ENCODE measurements around the gene CHRNA5.

DNA sequence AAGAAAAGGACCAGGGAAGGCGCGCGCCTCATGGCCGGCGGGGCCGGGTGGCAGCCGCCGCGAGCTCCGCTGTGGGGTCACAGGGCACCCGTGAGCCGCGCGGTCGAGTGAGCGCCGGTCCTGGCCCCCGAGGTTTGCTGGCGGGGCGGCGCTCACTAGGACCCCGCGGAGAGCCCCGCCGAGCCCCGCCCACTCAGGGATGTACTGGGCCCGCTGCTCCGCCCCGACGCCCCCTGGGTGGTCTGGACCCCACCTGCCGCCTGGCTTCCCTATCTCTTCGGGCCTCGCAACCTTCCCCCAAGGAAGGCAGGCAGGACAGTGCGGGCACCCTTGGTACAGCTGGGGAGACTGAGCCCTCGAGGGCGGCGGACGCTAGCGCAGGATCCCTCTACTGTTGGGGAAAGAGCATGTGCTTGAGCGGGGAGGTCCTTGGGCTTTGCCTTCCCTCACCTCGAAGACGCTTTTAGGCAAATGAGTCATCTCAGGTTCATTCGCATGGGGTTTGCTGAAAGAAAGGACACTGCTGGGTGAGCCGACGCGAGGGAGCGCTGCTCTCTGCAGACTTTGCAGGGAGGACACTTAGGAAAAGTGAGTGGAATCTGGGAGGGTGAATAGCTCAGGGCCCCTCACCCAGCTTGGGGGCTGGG lies 75.9 kb downstream of the CHRNA5 start, which contains the start of gene CHRNB4:
- TF ChIP-seq EZH2phosphoT487 (IDR thresholded peaks at IDR 0.05; ENCODE audit: low read length) (no peak), EZH2 (optimal IDR thresholded peaks at IDR 0.05; ENCODE audit: low read depth, low read length) (no peak)
- TF ChIP-seq, protein P1, sequence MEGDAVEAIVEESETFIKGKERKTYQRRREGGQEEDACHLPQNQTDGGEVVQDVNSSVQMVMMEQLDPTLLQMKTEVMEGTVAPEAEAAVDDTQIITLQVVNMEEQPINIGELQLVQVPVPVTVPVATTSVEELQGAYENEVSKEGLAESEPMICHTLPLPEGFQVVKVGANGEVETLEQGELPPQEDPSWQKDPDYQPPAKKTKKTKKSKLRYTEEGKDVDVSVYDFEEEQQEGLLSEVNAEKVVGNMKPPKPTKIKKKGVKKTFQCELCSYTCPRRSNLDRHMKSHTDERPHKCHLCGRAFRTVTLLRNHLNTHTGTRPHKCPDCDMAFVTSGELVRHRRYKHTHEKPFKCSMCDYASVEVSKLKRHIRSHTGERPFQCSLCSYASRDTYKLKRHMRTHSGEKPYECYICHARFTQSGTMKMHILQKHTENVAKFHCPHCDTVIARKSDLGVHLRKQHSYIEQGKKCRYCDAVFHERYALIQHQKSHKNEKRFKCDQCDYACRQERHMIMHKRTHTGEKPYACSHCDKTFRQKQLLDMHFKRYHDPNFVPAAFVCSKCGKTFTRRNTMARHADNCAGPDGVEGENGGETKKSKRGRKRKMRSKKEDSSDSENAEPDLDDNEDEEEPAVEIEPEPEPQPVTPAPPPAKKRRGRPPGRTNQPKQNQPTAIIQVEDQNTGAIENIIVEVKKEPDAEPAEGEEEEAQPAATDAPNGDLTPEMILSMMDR (IDR thresholded peaks at IDR 0.05; ENCODE audit: low read length), result no peak

Data from MM.1S (cell line).